Esophagus squamous epithelium (tissue), 5 donors: ENCODE data around the gene TMEM200C. TPM values are rescaled to one million over a fixed set of nuclear protein-coding genes. Genes with fewer than 3 reads are reported as not detected.

Experiments
- DNase-seq: peaks from one replicate; lab custom pipeline; 2025; lab: John Stamatoyannopoulos, UW
- H3K27ac ChIP-seq, 4 donors: fragments of 200-600 bp; sonication (generic); one replicate each; pipeline ENCODE4 v1.5.1; 2016 to 2019; ENCODE audit warnings: mild to moderate bottlenecking in 1 of 4
- H3K27me3 ChIP-seq, 4 donors: fragments of 200-600 bp; sonication (generic); 1 replicate in 3 of 4; 2 replicates in 1 of 4; pipeline versions ENCODE4 v1.5.1 to v1.6.0; 2017 to 2021; ENCODE audit warnings: antibody characterized with exemption in 1 of 4
- H3K36me3 ChIP-seq, 3 donors: fragments of 200-600 bp; sonication (generic); one replicate each; pipeline ENCODE4 v1.5.1; 2016 to 2019
- H3K4me1 ChIP-seq, 3 donors: fragments of 200-600 bp; sonication (generic); one replicate each; pipeline ENCODE4 v1.5.1; 2017 to 2019
- H3K4me3 ChIP-seq, 4 donors: fragments of 200-600 bp; sonication (generic); 1 replicate in 3 of 4; 2 replicates in 1 of 4; pipeline ENCODE4 v1.5.1; 2016 to 2019; ENCODE audit warnings: mild to moderate bottlenecking in 2 of 4, moderate library complexity in 1 of 4
- H3K9me3 ChIP-seq, 3 donors: fragments of 200-600 bp; sonication (generic); one replicate each; pipeline ENCODE4 v1.5.1; 2016 to 2019
- POLR2A ChIP-seq, 4 donors: fragments of 450-650 bp; IDR thresholded peaks; one replicate each; pipeline ENCODE4 v1.6.1; 2017; ENCODE audit warnings: antibody characterized with exemption in 4 of 4, mild to moderate bottlenecking in 4 of 4, moderate library complexity in 3 of 4
- WGBS, 2 donors: methylation state at CpG; one replicate each; pipeline ENCODE4 v1.1.5; 2018; 5-methylcytosine and 5-hydroxymethylcytosine counted together
- intact Hi-C: fragments of 100-400 bp; cut with DNase I; formaldehyde crosslinking; loops from one replicate; pipeline ENCODE4 v1.15.0; 2022
- total RNA-seq, 4 donors: library from RNA; depleted of rRNA; stranded (reverse); fragments of >200 nt; gene quantifications; one replicate each; pipeline ENCODE4 v1.1.0, GENCODE V29; 2016
- TF ChIP-seq, protein P1 (sequence below), 6 experiments: fragments of 450-650 bp in 4 of 6; fragments of 200-600 bp in 2 of 6; sonication (generic) in 2 of 6; IDR thresholded peaks; one replicate each; pipeline ENCODE4 v1.5.1; 2016 to 2019; ENCODE audit warnings: antibody characterized with exemption in 6 of 6, mild to moderate bottlenecking in 4 of 6, moderate library complexity in 4 of 6
- donor health status: DM: yes; HTN: yes; CAD: no.

The TMEM200C gene
- total RNA-seq, 4 donors from 2014 or later = 0.04 to 0.38 TPM; not detected in 2

GRCh38 chr18:5857180-5857579, 38.1 kb downstream of the TMEM200C start:
- H3K4me1 ChIP-seq = no peaks in the 10 kb centered on the region
- intact Hi-C loops = no loop called here

DNA sequence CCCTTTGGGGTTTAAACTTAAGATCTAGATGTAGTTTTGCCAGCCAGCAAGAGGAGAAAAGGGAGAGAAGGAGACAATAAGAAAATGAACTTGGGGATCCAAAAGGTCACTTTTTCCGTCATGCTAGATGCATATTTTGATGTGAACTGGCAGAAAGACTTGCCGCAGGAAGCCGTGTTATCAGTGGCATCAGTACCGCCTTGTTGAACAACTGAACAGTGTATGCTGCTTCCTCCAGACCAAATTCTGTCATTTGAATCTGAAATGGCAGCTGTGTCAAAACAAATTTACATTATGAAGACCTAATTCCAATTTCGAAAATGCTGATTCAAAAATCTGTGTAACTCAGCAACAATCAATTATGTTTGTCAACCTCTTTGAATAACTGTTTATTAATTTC, 42.1 kb downstream of the TMEM200C start:
- intact Hi-C loops = no loop called here

More at GRCh38 chr18:5857180-5857579, 38.1 kb downstream of the TMEM200C start:
- no peak for TF ChIP-seq POLR2A (IDR thresholded peaks at IDR 0.05)
- TF ChIP-seq, protein P1, sequence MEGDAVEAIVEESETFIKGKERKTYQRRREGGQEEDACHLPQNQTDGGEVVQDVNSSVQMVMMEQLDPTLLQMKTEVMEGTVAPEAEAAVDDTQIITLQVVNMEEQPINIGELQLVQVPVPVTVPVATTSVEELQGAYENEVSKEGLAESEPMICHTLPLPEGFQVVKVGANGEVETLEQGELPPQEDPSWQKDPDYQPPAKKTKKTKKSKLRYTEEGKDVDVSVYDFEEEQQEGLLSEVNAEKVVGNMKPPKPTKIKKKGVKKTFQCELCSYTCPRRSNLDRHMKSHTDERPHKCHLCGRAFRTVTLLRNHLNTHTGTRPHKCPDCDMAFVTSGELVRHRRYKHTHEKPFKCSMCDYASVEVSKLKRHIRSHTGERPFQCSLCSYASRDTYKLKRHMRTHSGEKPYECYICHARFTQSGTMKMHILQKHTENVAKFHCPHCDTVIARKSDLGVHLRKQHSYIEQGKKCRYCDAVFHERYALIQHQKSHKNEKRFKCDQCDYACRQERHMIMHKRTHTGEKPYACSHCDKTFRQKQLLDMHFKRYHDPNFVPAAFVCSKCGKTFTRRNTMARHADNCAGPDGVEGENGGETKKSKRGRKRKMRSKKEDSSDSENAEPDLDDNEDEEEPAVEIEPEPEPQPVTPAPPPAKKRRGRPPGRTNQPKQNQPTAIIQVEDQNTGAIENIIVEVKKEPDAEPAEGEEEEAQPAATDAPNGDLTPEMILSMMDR (IDR thresholded peaks at IDR 0.05) = no peak
- Histone ChIP-seq H3K27me3 (peaks cover 0 to 15% (median 0%) of the 10 kb centered on the region in 4 donors), H3K9me3 (peaks cover 0 to 4% (median 0%) of the 10 kb centered on the region in 3 donors), H3K27ac (no peak overlapping the region), H3K4me3 (no peak overlapping the region), H3K36me3 (no peaks in the 10 kb centered on the region)
- DNase-seq = no peak
- WGBS, 2 donors = 43 to 51% methylated on average over 3 of the region's 3 CpGs

DNA sequence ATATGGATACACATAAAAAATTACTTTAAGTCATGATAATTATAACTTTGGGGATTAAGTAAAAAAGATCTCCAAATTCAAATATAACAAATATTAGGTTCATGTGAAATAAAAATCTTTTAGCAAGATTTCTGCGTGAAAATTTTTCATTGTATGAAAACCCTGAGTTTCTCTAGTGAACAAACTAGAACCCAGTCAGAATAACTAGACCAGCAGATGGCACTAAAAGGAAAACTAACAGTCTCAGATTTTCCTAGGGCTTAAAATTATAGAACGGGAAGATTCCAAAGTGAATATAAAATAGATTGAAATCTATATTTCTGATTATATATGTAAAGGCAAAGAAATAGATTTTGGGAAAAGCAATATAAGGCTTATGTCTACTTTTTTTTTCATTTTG, 43.3 kb downstream of the TMEM200C start:
- peaks cover 0 to 21% (median 0%) of the 10 kb centered on the region in 4 donors for H3K27me3 ChIP-seq
- intact Hi-C loops = no loop called here

More for the DNA sequence above, 42.1 kb downstream of the TMEM200C start:
- Histone ChIP-seq H3K36me3 (no peaks in the 10 kb centered on the region), H3K4me3 (no peak overlapping the region), H3K4me1 (no peaks in the 10 kb centered on the region), H3K9me3 (no peaks in the 10 kb centered on the region), H3K27me3 (peaks cover 0 to 21% (median 0%) of the 10 kb centered on the region in 4 donors), H3K27ac (no peak overlapping the region)
- TF ChIP-seq POLR2A (IDR thresholded peaks at IDR 0.05) = no peak
- TF ChIP-seq, protein P1 (IDR thresholded peaks at IDR 0.05) = no peak
- DNase-seq = no peak
- 71 to 80% methylated on average over 5 of the region's 5 CpGs for WGBS, 2 donors

DNA sequence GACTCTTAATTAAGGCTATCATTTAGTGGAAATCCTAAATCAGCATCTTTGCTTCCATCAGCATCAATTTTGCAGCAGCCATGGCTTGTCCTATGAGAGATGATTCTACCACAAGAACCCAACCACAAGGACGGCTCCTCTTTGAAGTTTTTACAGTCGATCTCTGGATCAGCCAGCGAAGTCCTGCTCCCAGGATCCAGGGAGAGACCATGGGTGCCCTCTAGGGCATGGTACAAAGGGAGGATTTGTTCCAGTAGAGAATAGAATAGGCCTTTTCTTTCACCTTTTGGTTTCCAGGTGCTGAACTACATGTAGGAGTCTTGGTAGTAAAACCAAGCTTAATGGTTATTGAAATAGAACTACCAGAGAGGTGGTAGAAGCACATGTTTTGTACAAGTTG, 52.7 kb downstream of the TMEM200C start:
- Histone ChIP-seq H3K36me3 (no peaks in the 10 kb centered on the region), H3K27me3 (peaks cover 0 to 9% (median 0%) of the 10 kb centered on the region in 4 donors), H3K4me3 (no peak overlapping the region), H3K4me1 (no peaks in the 10 kb centered on the region), H3K9me3 (no peaks in the 10 kb centered on the region), H3K27ac (no peak overlapping the region)
- intact Hi-C loops = no loop called here
- no peak for DNase-seq
- 50 to 54% methylated on average over 3 of the region's 3 CpGs for WGBS, 2 donors
- TF ChIP-seq, protein P1 (IDR thresholded peaks at IDR 0.05) = no peak
- TF ChIP-seq POLR2A (IDR thresholded peaks at IDR 0.05) = no peak

More for the DNA sequence above, 43.3 kb downstream of the TMEM200C start:
- TF ChIP-seq POLR2A (IDR thresholded peaks at IDR 0.05) = no peak
- TF ChIP-seq, protein P1 (IDR thresholded peaks at IDR 0.05) = no peak
- WGBS, 2 donors = 35 to 46% methylated on average over 2 of the region's 2 CpGs
- DNase-seq = no peak
- no peak overlapping the region for H3K4me3 ChIP-seq
- H3K36me3 ChIP-seq = no peaks in the 10 kb centered on the region
- H3K9me3 ChIP-seq = no peaks in the 10 kb centered on the region
- H3K4me1 ChIP-seq = no peaks in the 10 kb centered on the region
- no peak overlapping the region for H3K27ac ChIP-seq

DNA sequence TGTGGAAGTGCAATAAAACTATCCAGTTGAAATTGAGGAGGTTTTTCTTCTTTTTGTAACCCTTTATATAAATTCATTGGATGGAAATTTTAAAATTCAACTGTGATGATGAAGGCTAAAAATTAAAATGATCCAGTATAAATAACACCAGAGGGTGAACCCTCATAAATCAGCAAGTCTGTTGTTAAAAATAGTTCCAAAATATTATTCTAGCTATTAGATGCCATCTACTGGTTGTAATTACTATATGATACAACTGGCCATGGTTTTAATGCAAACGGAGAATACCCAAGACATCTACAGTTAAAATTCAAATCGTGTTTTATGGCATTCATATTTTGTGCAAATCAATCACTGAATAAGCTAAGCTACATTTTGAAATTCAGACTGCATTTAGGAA, 53.8 kb downstream of the TMEM200C start:
- Histone ChIP-seq H3K27me3 (peaks cover 0 to 9% (median 0%) of the 10 kb centered on the region in 4 donors), H3K4me1 (no peaks in the 10 kb centered on the region), H3K9me3 (no peaks in the 10 kb centered on the region), H3K4me3 (no peak overlapping the region), H3K36me3 (no peaks in the 10 kb centered on the region), H3K27ac (no peak overlapping the region)
- DNase-seq = no peak
- 35 to 39% methylated on average over 2 of the region's 2 CpGs for WGBS, 2 donors
- intact Hi-C loops = no loop called here
- no peak for TF ChIP-seq POLR2A (IDR thresholded peaks at IDR 0.05)
- TF ChIP-seq, protein P1 (IDR thresholded peaks at IDR 0.05) = peak in 1 of 6 experiments; percentile 18
